Fibroblast of gingiva (primary cell): Measurements from ENCODE around the gene CFAP20DC.

Experiments used
- DNase-seq: peaks from one replicate; pipeline ENCODE4 v3.0.0-alpha.2; 2011; ENCODE audit warnings: low read depth

CFAP20DC gene

DNA sequence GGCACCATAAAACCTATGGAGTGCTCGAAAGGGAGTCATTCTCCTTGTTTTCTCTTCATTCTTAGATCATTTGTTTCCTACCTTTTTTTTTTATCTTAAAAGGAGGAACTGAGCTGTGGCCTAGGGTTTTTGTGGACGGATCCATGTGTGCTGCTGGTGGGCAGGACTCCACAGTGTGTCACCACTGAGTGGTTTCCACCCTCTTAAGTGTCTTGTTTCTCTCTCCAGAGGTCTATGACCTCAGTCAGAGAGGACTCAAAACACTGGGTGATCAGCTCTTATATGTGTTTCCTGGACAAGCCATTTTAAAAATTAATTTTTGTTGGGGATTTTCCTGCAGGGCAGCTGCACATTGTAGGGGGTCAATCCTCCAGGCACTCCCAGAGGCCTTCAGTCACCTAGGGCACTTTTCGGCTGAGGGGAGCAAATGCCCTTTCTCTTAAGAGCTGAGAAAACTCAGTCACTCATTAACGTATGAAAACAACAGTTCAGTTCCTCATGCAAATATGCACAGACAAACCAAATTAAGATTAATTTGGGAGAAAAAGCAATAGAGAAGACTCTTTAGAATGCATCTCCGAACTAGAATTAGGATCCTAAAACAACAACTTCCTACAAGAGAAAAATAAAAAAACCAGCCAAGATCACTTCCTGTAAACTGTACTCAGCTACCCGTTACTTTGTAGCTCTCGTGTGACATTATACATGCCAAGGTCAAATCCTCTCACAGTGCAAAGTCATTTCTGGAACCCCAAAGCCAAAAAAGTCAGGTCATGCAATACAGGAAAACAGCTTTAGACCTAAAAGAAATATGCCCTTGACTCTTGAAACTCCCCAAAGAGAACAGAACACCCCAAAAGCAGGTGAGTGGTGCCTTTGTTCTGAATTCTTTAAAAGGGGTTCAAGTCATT is 355.6 kb downstream of the CFAP20DC start:
- no peak for DNase-seq

DNA sequence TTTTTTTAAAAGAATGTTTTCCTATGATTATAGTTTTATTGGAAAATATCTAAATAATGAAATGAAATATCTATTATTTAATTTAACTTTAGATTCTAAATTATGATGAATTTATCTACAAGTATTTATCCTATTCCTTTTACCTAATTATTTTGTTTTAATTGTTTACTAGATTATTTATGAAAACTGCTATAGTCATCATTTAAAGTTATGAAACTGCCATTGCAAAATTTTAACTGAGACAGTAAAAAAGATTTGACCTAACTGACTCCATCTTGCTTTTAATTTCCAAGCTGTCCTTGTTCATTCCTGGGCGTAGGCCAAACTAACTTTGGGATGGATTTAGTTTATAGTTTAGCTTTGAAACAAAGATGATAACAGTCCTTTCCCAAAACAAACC is 357.3 kb downstream of the CFAP20DC start:
- DNase-seq: no peak
